Aorta (tissue), 5 donors: ENCODE results near the gene PKDCC. TPM values are rescaled to one million over a fixed set of nuclear protein-coding genes. Genes with fewer than 3 reads are reported as not detected.

Experiments used
- ATAC-seq: fragments of 200-7000 bp; cut with Tn5 transposase; one replicate; pipeline ENCODE4 v1.9.1; 2022; ENCODE audit warnings: moderate library complexity; ENCODE audit not compliant: low FRiP score
- DNase-seq, 2 donors: peaks; one replicate each; pipeline ENCODE4 v3.0.0-alpha.2; 2020
- H3K27ac ChIP-seq, 2 donors: one replicate each; pipeline ENCODE4 v1.5.1; 2013; ENCODE audit warnings: low read length in 2 of 2, mild to moderate bottlenecking in 2 of 2, moderate library complexity in 2 of 2, control low read depth in 1 of 2, inconsistent platforms in 1 of 2, low read depth in 1 of 2
- H3K27me3 ChIP-seq, 2 donors: one replicate each; pipeline ENCODE4 v1.6.1; 2013; ENCODE audit warnings: control low read depth in 1 of 2, low read length in 1 of 2, mild to moderate bottlenecking in 1 of 2, moderate library complexity in 1 of 2; ENCODE audit not compliant: insufficient read depth in 2 of 2, control insufficient read depth in 1 of 2
- H3K36me3 ChIP-seq, 2 donors: one replicate each; pipeline ENCODE4 v1.6.1; 2013; ENCODE audit warnings: control low read depth in 1 of 2, low read length in 1 of 2, mild to moderate bottlenecking in 1 of 2; ENCODE audit not compliant: insufficient read depth in 2 of 2, control insufficient read depth in 1 of 2
- H3K4me1 ChIP-seq, 2 donors: one replicate each; pipeline ENCODE4 v1.6.1; 2013; ENCODE audit warnings: low read length in 2 of 2, control low read depth in 1 of 2, mild to moderate bottlenecking in 1 of 2, moderate library complexity in 1 of 2; ENCODE audit not compliant: insufficient read depth in 2 of 2, control insufficient read depth in 1 of 2
- H3K4me3 ChIP-seq, 2 donors: one replicate each; pipeline ENCODE4 v1.5.1; 2013; ENCODE audit warnings: low read length in 2 of 2, control low read depth in 1 of 2, mild to moderate bottlenecking in 1 of 2
- H3K9me3 ChIP-seq: one replicate; pipeline ENCODE4 v1.6.1; 2013; ENCODE audit warnings: mild to moderate bottlenecking, low read length; ENCODE audit not compliant: control insufficient read depth
- WGBS, 2 donors: extraction: QIAGEN DNeasy Blood & Tissue Kit; methylation state at CpG; one replicate each; pipeline ENCODE4 v1.1.7; 2013; 5-methylcytosine and 5-hydroxymethylcytosine counted together
- intact Hi-C, 2 donors: fragments of 100-400 bp; cut with DNase I; formaldehyde crosslinking; loops; one replicate each; pipeline versions ENCODE4 v1.14.2 to v1.15.0; 2022
- polyA plus RNA-seq, 2 donors: library from polyadenylated mRNA; stranded (reverse); fragments of 200-250 nt; gene quantifications; one replicate each; pipeline ENCODE4 v1.2.3, GENCODE V29; 2013
- total RNA-seq, 2 donors: library from RNA; stranded (reverse); fragmentation: NEBNext Ultra II Directional; extraction: Animal tissue kit (Norgen Biotek cat#: 25700); gene quantifications; one replicate each; pipeline ENCODE4 v1.2.1, GENCODE V29; 2021
- donor health status: healthy with polysubstance abuse.
- donor health status: Bipolar disorder and iron deficiency.
- donor health status: DM: no; HTN: no; CAD: no.
- donor health status: DM: no; HTN: no; CAD: no.
- donor health status: DM: yes; HTN: yes; CAD: no.

PKDCC gene
- total and polyA plus RNA-seq, 4 donors, result 48.8 to 258 (median 165) TPM

DNA sequence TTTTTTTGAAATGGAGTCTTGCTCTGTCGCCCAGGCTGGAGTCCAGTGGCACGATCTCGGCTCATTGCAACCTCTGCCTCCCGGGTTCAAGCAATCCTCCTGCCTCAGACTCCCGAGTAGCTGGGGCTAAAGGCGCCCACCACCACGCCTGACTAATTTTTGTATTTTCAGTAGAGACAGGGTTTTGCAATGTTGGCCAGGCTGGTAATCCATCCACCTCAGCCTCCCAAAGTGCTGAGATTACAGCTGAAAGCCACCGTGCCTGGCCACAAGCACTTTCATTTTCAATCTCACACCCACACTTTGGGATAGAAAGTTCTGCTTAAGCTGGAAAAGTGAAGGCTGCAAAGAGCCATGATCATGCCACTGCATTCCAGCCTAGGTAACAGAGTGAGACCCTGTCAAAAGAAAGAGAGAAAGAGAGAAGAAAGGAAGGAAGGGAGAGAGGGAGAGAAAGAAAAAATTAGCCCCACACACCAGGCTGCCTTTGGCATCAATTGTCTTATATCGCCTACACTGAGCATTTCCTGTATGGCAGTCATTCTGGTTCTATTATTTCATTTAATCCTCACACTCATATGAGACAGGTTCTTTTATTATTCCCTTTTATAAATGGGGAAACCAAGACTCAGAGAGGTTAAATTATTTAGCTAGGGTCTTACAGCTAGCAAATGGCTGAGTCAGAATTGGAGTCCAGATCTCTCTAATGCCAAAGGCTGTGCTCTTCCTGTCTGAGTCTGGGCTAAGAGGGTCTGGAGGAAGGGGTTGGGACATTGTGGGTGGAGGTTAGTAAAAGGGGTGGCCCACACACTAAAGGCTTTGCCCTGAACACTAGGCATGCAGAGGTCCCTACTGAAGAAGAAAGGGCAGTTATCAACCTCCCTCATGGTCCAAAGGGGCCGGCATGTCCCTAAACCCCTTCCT lies 37.9 kb upstream of the PKDCC start:
- ATAC-seq (peak; percentile 19), DNase-seq (no peak)
- H3K4me3 ChIP-seq, result no peak overlapping the region
- intact Hi-C loops, result no loop called here
- no peaks in the 10 kb centered on the region for H3K36me3 ChIP-seq
- H3K9me3 ChIP-seq, result no peaks in the 10 kb centered on the region
- no peaks in the 10 kb centered on the region for H3K27me3 ChIP-seq
- H3K27ac ChIP-seq, result no peak overlapping the region
- WGBS, 2 donors, result 70 to 74% methylated on average over 10 of the region's 10 CpGs
- H3K4me1 ChIP-seq, result no peaks in the 10 kb centered on the region

DNA sequence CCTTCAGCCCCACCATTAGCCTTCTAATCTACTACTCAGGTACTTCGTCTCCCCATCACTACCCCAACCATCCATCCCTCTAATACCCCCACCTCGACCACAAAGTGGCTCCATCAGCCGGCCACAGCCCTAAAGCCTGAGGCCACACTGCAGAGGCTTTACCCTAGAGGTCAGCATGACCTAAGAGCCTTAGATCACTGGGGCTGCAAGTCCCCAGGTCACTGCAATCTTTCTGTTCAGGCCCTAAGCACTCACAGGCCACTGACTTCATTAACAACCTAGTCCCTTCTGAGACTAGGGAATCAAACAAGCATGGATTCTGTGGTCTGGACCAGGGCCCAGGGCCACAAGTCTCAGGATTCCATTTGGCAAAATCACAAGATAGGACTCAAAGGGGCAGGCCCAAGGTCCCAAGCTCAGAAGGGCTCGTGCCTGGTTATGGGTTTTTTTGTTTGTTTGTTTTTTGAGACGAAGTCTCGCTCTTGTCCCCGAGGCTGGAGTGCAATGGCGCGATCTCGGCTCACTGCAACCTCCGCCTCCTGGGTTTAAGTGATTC lies 37.0 kb upstream of the PKDCC start:
- Histone ChIP-seq H3K36me3 (no peaks in the 10 kb centered on the region), H3K27ac (no peak overlapping the region), H3K4me1 (no peaks in the 10 kb centered on the region), H3K4me3 (no peak overlapping the region), H3K27me3 (no peaks in the 10 kb centered on the region), H3K9me3 (no peaks in the 10 kb centered on the region)
- intact Hi-C loops, result no loop called here
- 89 to 91% methylated on average over 11 of the region's 11 CpGs for WGBS, 2 donors
- peak; percentile 6 for ATAC-seq
- DNase-seq, result no peak

DNA sequence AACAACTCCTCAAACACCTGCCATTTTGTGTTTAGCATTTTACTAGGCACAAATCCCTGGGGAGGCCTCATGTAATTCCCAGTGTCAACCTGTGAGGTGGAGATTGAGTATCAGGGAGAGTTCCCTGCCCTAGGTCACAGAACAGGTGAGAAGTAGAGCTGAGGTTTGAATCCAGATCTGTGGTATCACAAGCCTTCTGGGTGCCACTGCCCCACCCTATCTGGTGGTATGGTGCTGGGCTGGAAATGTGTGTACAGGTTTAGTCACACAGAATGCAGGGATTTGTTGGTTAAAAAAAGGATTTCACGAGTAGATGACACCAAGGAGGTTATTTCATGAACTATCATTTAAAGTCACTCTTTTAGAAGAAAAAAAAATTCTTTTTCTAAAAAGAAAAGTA lies 35.7 kb upstream of the PKDCC start:
- 90 to 100% methylated on average over 1 of the region's 1 CpG for WGBS, 2 donors
- Histone ChIP-seq H3K36me3 (no peaks in the 10 kb centered on the region), H3K4me1 (no peaks in the 10 kb centered on the region), H3K4me3 (no peak overlapping the region), H3K27me3 (no peaks in the 10 kb centered on the region), H3K27ac (no peak overlapping the region), H3K9me3 (no peaks in the 10 kb centered on the region)
- ATAC-seq (no peak), DNase-seq (no peak)
- intact Hi-C loops, result no loop called here

DNA sequence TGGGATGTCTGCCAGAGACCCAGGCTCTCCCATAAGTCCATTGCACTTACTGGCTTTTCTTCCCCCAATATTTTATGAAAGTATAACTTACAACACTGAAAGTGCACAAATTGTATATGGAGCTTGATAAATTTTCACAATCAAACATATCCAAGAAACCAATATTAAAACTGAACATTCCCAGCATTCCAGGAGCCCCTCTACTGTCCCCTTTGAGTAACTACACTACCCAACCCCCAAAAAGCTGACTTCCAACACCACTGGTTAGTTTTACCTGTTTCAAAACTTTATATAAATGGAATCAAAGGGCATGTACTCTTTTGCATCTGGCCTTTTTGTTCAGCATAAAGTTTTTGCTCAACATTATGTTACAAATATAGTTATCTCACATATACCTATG lies 35.2 kb upstream of the PKDCC start:
- no peaks in the 10 kb centered on the region for H3K4me1 ChIP-seq
- H3K36me3 ChIP-seq, result no peaks in the 10 kb centered on the region
- no peaks in the 10 kb centered on the region for H3K9me3 ChIP-seq
- no peak for DNase-seq
- intact Hi-C loops, result no loop called here
- no peak overlapping the region for H3K27ac ChIP-seq
- no peak overlapping the region for H3K4me3 ChIP-seq
- no peak for ATAC-seq
- no peaks in the 10 kb centered on the region for H3K27me3 ChIP-seq

DNA sequence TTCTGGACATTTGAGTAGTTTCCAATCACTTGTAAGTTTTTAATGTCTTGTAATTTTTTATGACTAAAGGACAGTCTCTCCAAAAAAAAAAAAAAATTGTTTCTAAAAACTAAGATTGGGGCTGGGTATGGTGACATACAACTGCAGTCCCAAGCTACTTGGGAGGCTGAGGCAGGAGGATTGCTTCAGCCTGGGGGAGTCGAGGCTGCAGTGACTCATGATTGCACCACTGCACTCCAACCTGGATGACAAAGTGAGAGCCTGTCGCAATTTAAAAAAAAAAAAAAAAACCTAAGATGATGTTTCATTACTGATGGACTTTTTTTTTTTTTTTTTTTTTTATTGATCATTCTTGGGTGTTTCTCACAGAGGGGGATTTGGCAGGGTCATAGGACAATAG lies 34.4 kb upstream of the PKDCC start:
- H3K27me3 ChIP-seq, result no peaks in the 10 kb centered on the region
- DNase-seq, result no peak
- H3K4me1 ChIP-seq, result no peaks in the 10 kb centered on the region
- intact Hi-C loops, result no loop called here
- H3K4me3 ChIP-seq, result no peak overlapping the region
- no peaks in the 10 kb centered on the region for H3K9me3 ChIP-seq
- H3K27ac ChIP-seq, result no peak overlapping the region
- no peak for ATAC-seq
- 86 to 92% methylated on average over 2 of the region's 2 CpGs for WGBS, 2 donors
- H3K36me3 ChIP-seq, result no peaks in the 10 kb centered on the region

DNA sequence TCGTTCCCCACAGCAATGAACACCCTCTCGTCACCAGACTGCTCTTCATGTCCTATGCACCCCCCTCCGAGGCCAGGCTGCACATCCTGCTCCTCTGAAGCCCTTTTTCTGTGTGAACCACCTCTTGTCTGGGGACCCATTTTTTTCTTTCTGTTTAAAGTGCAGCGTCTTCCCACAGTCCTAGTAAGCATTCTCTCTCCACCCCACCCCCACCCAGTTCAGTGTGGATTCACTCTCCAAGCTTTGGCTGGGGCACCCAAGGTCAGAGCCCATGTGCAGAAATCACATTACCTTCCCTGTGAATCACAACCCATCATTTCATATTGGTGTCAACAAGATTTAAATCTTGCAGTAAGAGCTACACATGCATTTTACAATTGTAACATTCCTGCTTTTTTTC lies 26.4 kb upstream of the PKDCC start:
- ATAC-seq (no peak), DNase-seq (no peak)
- no peaks in the 10 kb centered on the region for H3K27me3 ChIP-seq
- H3K27ac ChIP-seq, result no peak overlapping the region
- H3K36me3 ChIP-seq, result no peaks in the 10 kb centered on the region
- no peaks in the 10 kb centered on the region for H3K9me3 ChIP-seq
- H3K4me3 ChIP-seq, result no peak overlapping the region
- WGBS, 2 donors, result 72 to 74% methylated on average over 4 of the region's 4 CpGs
- intact Hi-C loops, result no loop called here
- peaks cover 0 to 6% of the 10 kb centered on the region in 2 donors for H3K4me1 ChIP-seq

DNA sequence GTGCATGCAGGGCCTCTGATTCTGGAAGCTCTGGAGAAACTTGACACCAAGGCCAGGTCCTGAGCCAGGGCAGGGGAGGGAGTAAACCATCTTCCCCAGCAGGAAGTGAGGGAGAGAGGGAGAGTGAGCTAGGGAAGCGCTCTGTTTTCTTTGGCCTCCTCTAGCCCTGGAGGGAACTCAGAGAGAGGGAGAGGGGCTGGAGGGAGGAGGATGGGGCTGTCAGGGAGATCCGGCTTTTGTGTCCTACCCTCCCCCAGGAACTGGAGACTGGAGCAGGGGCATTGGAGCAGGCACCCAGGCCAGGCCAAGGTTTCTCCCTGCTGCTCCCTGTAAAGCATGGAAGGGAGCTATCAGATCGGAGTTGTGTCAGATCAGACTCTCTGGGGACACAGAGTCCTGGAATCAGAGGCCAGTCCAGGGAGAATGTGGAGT lies 22.7 kb upstream of the PKDCC start:
- 10 to 11% methylated on average over 3 of the region's 3 CpGs for WGBS, 2 donors
- peak in 1 of 2 donors; percentile 70 for DNase-seq
- intact Hi-C loops, result no loop called here
- peak; percentile 76 for ATAC-seq
- Histone ChIP-seq H3K36me3 (no peaks in the 10 kb centered on the region), H3K4me3 (no peak overlapping the region), H3K9me3 (no peaks in the 10 kb centered on the region), H3K27ac (peak overlapping the region; percentile 2 to 44), H3K27me3 (no peaks in the 10 kb centered on the region), H3K4me1 (peaks cover 0 to 6% of the 10 kb centered on the region in 2 donors)

DNA sequence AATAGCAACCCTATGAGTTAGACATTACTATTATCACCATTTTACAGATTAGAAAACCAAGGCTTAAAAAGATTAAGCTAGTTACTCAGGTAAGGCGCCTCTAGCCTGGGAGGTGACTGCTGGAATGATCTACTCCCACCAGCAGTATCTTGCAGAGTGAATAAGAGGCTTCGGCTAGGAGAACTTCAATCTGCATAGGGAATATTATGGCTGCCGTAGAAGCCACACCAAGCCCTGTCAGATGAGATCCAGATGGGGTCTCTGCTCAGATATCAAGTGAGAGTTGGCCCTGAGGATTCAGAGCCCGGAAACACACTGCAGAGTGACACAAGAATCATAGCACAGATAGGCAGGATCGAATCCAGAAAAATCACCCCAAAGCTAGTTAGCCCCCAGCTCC lies 21.5 kb upstream of the PKDCC start:
- no peak overlapping the region for H3K4me3 ChIP-seq
- peaks cover 0 to 6% of the 10 kb centered on the region in 2 donors for H3K4me1 ChIP-seq
- DNase-seq (no peak), ATAC-seq (no peak)
- no peaks in the 10 kb centered on the region for H3K27me3 ChIP-seq
- H3K9me3 ChIP-seq, result no peaks in the 10 kb centered on the region
- 94 to 96% methylated on average over 5 of the region's 5 CpGs for WGBS, 2 donors
- intact Hi-C loops, result no loop called here
- H3K36me3 ChIP-seq, result no peaks in the 10 kb centered on the region
- H3K27ac ChIP-seq, result no peak overlapping the region

DNA sequence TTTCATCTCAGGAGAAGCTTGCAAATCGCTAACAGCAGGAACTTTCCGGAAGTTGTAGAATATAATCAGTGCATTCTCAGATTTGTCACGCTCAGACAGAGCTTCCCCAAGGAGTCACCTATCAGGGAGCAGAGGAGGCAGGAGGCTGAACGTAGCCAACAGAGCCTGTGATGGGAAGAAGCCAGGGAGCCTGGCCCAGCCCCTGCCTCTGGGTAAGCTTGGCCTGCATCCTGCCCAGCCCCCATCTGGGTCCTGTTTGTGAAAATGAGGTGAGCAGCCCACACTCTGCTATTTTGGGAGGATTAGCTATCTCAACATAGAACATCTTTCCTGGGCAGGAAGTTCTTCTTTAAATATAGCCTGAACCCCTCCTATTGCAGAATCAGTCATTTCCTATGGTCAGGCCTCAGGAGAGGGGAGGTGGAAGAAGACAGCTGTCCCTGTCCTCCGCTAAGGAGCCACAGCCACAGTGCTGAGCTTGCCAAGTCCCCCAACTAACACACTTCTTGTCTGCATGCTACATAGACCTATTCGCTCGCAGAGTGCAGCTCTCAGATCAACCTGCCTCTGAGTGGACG lies 19.2 kb upstream of the PKDCC start:
- no peak for ATAC-seq
- Histone ChIP-seq H3K9me3 (no peaks in the 10 kb centered on the region), H3K27me3 (no peaks in the 10 kb centered on the region), H3K36me3 (no peaks in the 10 kb centered on the region), H3K27ac (no peak overlapping the region), H3K4me1 (peaks cover 0 to 6% of the 10 kb centered on the region in 2 donors), H3K4me3 (no peak overlapping the region)
- 68 to 73% methylated on average over 8 of the region's 8 CpGs for WGBS, 2 donors
- intact Hi-C loops, result no loop called here
- DNase-seq, result no peak
